Measurements from ENCODE around the gene ARHGEF40. TPM values are rescaled to one million over a fixed set of nuclear protein-coding genes. Genes with fewer than 3 reads are reported as not detected.

ARHGEF40 gene
- total RNA-seq, 1 experiment from 2014 or later, result 63.9 TPM

- Histone ChIP-seq H3K36me3 (replicated peaks; ENCODE audit: control insufficient read depth, insufficient read depth, low read length) (peaks cover 40% of the 10 kb centered on the region), H3K27me3 (ENCODE audit: control insufficient read depth, insufficient read depth, low read length) (no peaks in the 10 kb centered on the region), H3K4me3 (ENCODE audit: insufficient read depth, low read depth, low read length) (no peak overlapping the region)
- DNase-seq, result no peak
Observed at GRCh38 chr14:21078287-21078686, 8.2 kb downstream of the ARHGEF40 start.

DNA sequence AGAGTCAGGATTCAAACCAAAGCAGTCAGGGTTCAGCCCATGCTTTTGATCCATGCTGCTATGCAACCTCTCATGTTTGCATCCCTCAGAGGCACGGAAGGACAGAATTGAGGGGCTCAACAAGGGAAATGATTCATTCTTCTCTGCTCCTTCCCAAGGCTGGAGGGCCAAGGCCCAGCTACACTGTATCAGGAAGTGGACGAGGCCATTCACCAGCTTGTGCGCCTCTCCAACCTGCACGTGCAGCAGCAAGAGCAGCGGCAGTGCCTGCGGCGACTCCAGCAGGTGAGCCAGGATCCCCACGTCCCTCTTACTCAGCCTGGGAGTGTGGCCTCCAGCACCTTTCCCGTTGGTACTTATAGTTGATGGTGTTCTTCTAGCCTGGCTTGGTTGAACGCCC, 8.6 kb downstream of the ARHGEF40 start:
- Histone ChIP-seq H3K4me3 (ENCODE audit: insufficient read depth, low read depth, low read length) (no peak overlapping the region), H3K36me3 (replicated peaks; ENCODE audit: control insufficient read depth, insufficient read depth, low read length) (peaks cover 42% of the 10 kb centered on the region), H3K27me3 (ENCODE audit: control insufficient read depth, insufficient read depth, low read length) (no peaks in the 10 kb centered on the region)
- no peak for DNase-seq

- Histone ChIP-seq H3K4me3 (ENCODE audit: insufficient read depth, low read depth, low read length) (no peak overlapping the region), H3K27me3 (ENCODE audit: control insufficient read depth, insufficient read depth, low read length) (no peaks in the 10 kb centered on the region), H3K36me3 (replicated peaks; ENCODE audit: control insufficient read depth, insufficient read depth, low read length) (peaks cover 53% of the 10 kb centered on the region)
- peak; percentile 57 for DNase-seq
Observed at GRCh38 chr14:21081521-21082142, 11.5 kb downstream of the ARHGEF40 start.

GRCh38 chr14:21083565-21084325, 13.6 kb downstream of the ARHGEF40 start:
- no peak for DNase-seq
- H3K27me3 ChIP-seq (ENCODE audit: control insufficient read depth, insufficient read depth, low read length), result no peaks in the 10 kb centered on the region
- no peak overlapping the region for H3K4me3 ChIP-seq (ENCODE audit: insufficient read depth, low read depth, low read length)
- H3K36me3 ChIP-seq (replicated peaks; ENCODE audit: control insufficient read depth, insufficient read depth, low read length), result peaks cover 46% of the 10 kb centered on the region

DNA sequence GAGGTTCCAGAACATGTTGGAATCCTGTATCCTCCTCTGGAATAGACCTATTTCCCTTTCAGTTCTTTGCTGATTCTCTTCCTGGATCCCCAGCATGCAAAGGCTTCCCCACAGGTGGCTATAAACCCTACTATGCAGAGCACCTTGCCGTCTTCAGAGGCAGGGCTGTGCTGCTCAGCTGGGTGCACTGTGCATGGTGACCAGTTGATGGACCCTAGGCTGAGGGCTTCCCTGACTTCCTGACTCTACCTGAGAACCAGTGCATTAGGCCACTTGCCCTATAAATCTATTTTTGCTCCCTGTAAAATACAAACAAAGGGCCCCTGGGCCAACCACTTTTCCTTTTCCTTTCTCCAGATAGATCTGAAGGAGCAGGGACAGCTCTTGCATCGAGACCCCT, 14.3 kb downstream of the ARHGEF40 start:
- no peak for DNase-seq
- H3K4me3 ChIP-seq (ENCODE audit: insufficient read depth, low read depth, low read length), result no peak overlapping the region
- H3K36me3 ChIP-seq (replicated peaks; ENCODE audit: control insufficient read depth, insufficient read depth, low read length), result peaks cover 45% of the 10 kb centered on the region
- H3K27me3 ChIP-seq (ENCODE audit: control insufficient read depth, insufficient read depth, low read length), result no peaks in the 10 kb centered on the region

- DNase-seq, result no peak
- Histone ChIP-seq H3K36me3 (replicated peaks; ENCODE audit: control insufficient read depth, insufficient read depth, low read length) (peaks cover 45% of the 10 kb centered on the region), H3K27me3 (ENCODE audit: control insufficient read depth, insufficient read depth, low read length) (no peaks in the 10 kb centered on the region), H3K4me3 (ENCODE audit: insufficient read depth, low read depth, low read length) (no peak overlapping the region)
Observed at GRCh38 chr14:21084998-21085853, 15.1 kb downstream of the ARHGEF40 start.

GRCh38 chr14:21086908-21087293, 16.8 kb downstream of the ARHGEF40 start:
- DNase-seq, result no peak
- Histone ChIP-seq H3K27me3 (ENCODE audit: control insufficient read depth, insufficient read depth, low read length) (no peaks in the 10 kb centered on the region), H3K4me3 (ENCODE audit: insufficient read depth, low read depth, low read length) (no peak overlapping the region), H3K36me3 (replicated peaks; ENCODE audit: control insufficient read depth, insufficient read depth, low read length) (peaks cover 46% of the 10 kb centered on the region)

GRCh38 chr14:21087294-21088091, 17.4 kb downstream of the ARHGEF40 start:
- Histone ChIP-seq H3K27me3 (ENCODE audit: control insufficient read depth, insufficient read depth, low read length) (no peaks in the 10 kb centered on the region), H3K4me3 (ENCODE audit: insufficient read depth, low read depth, low read length) (no peak overlapping the region), H3K36me3 (replicated peaks; ENCODE audit: control insufficient read depth, insufficient read depth, low read length) (peaks cover 43% of the 10 kb centered on the region)
- DNase-seq, result peak; percentile 89

DNA sequence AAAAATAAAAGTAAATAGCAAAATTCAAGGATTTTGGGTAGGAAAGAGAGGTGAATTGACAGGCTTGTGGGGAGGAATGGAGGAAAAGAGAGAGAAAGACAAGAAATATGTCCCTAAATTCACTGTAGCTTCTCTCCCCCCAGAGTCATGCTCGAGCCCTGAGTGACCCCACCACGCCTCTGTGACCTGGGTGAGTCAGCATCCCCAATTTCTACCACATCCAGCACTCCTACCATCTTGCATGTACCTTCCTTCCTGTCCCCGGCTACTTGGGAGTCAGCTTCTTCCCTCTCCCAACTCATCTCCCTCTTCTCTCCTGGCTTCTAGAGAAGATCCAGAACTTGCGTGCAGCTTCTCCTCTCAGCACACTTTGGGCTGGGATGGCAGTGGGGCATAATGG, 18.6 kb downstream of the ARHGEF40 start:
- Histone ChIP-seq H3K4me3 (ENCODE audit: insufficient read depth, low read depth, low read length) (no peak overlapping the region), H3K27me3 (ENCODE audit: control insufficient read depth, insufficient read depth, low read length) (no peaks in the 10 kb centered on the region), H3K36me3 (replicated peaks; ENCODE audit: control insufficient read depth, insufficient read depth, low read length) (peaks cover 38% of the 10 kb centered on the region)
- DNase-seq, result no peak

DNA sequence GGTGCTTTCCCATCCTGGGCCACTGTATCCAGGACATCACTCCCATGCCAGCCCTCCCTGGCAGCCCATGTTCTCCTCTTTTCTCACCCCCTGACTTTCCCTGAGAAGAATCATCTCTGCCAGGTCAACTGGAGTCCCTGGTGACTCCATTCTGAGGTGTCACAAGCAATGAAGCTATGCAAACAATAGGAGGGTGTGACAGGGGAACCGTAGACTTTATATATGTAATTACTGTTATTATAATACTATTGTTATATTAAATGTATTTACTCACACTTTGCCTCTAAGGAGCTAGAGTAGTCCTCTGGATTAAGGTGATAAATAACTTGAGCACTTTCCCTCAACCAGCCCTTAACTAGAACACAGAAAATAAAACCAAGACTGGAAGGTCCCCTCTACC, 19.2 kb downstream of the ARHGEF40 start:
- Histone ChIP-seq H3K36me3 (replicated peaks; ENCODE audit: control insufficient read depth, insufficient read depth, low read length) (peaks cover 34% of the 10 kb centered on the region), H3K4me3 (ENCODE audit: insufficient read depth, low read depth, low read length) (no peak overlapping the region), H3K27me3 (ENCODE audit: control insufficient read depth, insufficient read depth, low read length) (no peaks in the 10 kb centered on the region)
- no peak for DNase-seq

DNA sequence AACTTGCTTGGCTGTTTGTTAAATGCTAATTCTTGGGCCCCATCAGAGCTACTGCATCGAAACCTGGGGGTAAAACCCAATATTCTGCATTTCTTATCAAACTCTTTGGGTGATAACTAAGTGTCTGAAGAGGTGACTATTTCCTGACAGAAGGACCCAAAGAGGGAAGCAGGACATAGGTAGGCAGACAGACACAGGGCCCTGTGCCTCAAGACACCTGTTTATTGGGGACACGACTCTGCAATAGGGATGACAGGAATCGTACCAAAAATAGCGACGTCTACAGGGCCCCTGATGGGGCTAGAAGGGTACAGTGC, 19.7 kb downstream of the ARHGEF40 start:
- DNase-seq, result no peak
- peaks cover 32% of the 10 kb centered on the region for H3K36me3 ChIP-seq (replicated peaks; ENCODE audit: control insufficient read depth, insufficient read depth, low read length)
- H3K27me3 ChIP-seq (ENCODE audit: control insufficient read depth, insufficient read depth, low read length), result no peaks in the 10 kb centered on the region
- no peak overlapping the region for H3K4me3 ChIP-seq (ENCODE audit: insufficient read depth, low read depth, low read length)

DNA sequence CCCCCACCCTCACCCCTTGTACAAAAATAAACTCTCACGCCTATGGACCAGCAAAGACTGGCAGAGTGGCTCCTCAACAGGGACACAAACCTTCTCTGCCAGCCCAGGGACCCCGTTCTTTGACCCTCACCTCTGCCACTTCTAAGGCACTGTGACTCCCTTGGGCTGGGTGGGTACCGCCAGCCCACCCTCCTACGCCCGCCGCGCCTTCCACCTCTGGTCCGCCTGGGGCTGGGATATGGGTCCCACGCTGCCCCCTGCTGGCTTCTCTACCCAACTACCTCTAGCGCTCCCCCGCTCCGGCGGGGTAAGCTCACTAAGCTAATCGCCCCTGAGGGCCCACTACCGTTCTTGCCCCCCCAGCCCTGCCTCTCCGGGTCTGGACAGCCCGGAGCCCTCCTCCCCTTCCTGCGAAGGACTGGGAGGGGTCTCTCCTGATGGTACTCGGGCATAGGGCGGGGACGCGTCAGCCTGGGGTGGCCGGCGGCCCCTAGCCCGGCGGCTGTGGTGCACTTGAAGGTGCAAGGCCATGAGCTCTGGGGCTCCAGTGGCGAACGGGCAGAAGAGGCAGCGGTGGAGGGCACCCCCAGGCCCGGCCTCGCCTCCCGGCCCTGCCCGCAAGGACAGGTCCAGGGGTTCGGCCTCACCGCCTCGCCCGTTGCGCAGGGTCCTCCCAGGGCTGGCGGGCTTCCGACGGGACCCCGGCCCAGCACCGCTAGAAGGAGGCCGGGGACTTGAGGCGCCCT, 20.3 kb downstream of the ARHGEF40 start:
- DNase-seq, result peak; percentile 96
- no peak overlapping the region for H3K4me3 ChIP-seq (ENCODE audit: insufficient read depth, low read depth, low read length)
- peaks cover 27% of the 10 kb centered on the region for H3K36me3 ChIP-seq (replicated peaks; ENCODE audit: control insufficient read depth, insufficient read depth, low read length)
- H3K27me3 ChIP-seq (ENCODE audit: control insufficient read depth, insufficient read depth, low read length), result no peaks in the 10 kb centered on the region

DNA sequence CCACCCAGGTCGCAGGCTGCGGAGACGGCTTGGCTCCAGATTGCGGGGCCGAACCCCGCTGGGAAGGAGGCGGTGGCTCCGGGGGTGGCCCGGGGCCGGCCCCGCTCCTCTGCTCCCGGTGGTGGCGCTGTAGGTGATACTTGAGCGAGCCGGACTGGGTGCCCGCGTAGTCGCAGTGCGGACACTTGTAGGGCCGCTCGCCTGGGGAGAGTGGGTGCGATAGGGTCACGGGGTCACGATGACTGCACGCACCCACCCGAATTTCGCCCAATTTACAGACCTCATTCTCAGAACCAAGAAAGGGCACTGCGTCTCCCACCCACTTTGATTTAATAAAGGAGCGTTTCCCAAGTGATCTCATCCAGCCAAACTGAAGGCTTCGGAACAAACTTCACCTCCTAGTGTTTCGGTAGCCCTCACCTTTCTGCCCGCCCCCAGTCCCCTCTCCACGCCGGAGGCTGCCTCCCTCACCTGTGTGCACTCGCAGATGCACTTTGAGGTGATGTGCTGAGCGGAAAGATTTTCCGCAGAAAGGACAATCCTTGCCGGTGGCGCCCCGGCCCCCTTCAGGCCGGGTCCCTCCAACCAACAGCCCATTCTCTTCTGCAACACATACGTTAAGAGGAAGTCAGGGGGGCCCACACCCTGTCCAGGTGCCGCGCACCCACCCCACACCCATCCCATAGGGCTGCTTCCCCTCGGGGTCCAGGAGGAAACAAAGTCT, 21.0 kb downstream of the ARHGEF40 start:
- Histone ChIP-seq H3K36me3 (replicated peaks; ENCODE audit: control insufficient read depth, insufficient read depth, low read length) (peaks cover 21% of the 10 kb centered on the region), H3K27me3 (ENCODE audit: control insufficient read depth, insufficient read depth, low read length) (no peaks in the 10 kb centered on the region), H3K4me3 (ENCODE audit: insufficient read depth, low read depth, low read length) (no peak overlapping the region)
- DNase-seq, result peak; percentile 78

Data from H7 (cell line).